Endothelial cell of umbilical vein (primary cell): ENCODE data around the gene NKD2. TPM values are rescaled to one million over a fixed set of nuclear protein-coding genes. Genes with fewer than 3 reads are reported as not detected.

Experiments
- BruUV-seq: library from RNA; stranded (reverse); fragments of 400-500 nt; replicated peaks from 2 replicates; lab custom pipeline; 2021; lab: Mats Ljungman, UMichigan
- CTCF ChIA-PET: fragments of 300-600, 350-600 bp; sonication (Branson Sonifier 250); formaldehyde crosslinking; loops from one replicate; lab custom pipeline; 2021; ENCODE audit warnings: antibody characterized with exemption, inconsistent platforms; lab: Charles Lee
- POLR2A ChIA-PET: fragments of 300-600, 350-600 bp; sonication (Branson Sonifier 250); formaldehyde crosslinking; loops from one replicate; lab custom pipeline; 2021; ENCODE audit warnings: antibody characterized with exemption, inconsistent platforms; lab: Charles Lee
- DNase-seq: peaks from one replicate; pipeline ENCODE4 v3.0.0-alpha.2; 2011; ENCODE audit warnings: low read depth, low spot score
- FAIRE-seq: peaks from 2 replicates; lab custom pipeline; 2011; peaks lifted over from hg19 to GRCh38; lab: Jason Lieb, UNC
- H2AFZ ChIP-seq: 2 replicates; pipeline ENCODE4 v1.6.0; 2012; ENCODE audit warnings: low read depth, low read length, control low read depth, inconsistent platforms
- H3K27ac ChIP-seq: 2 replicates; pipeline ENCODE4 v1.5.1; 2011; ENCODE audit warnings: low read depth, mild to moderate bottlenecking, control low read depth, low read length, moderate library complexity; ENCODE audit not compliant: insufficient read depth
- H3K27me3 ChIP-seq, 2 experiments: 2 replicates each; pipeline versions ENCODE4 v1.6.0 to v1.6.1; 2011; ENCODE audit warnings: low read length in 2 of 2, mixed read lengths in 1 of 2; ENCODE audit not compliant: control insufficient read depth in 2 of 2, insufficient read depth in 2 of 2
- H3K36me3 ChIP-seq, 2 experiments: 2 replicates in 1 of 2; 3 replicates in 1 of 2; pipeline ENCODE4 v1.5.1; 2011; ENCODE audit warnings: low read length in 2 of 2, mild to moderate bottlenecking in 1 of 2, moderate library complexity in 1 of 2; ENCODE audit not compliant: control insufficient read depth in 2 of 2, insufficient read depth in 2 of 2; ENCODE audit errors: extremely low read depth in 1 of 2
- H3K4me1 ChIP-seq: 3 replicates; pipeline ENCODE4 v1.5.1; 2011; ENCODE audit warnings: mild to moderate bottlenecking, low read length; ENCODE audit not compliant: control insufficient read depth, insufficient read depth; ENCODE audit errors: extremely low read depth
- H3K4me2 ChIP-seq: 2 replicates; pipeline ENCODE4 v1.6.1; 2011; ENCODE audit warnings: low read length, control low read depth, mixed read lengths; ENCODE audit not compliant: insufficient read depth
- H3K4me3 ChIP-seq, 3 experiments: fragments of 200-600 bp in 1 of 3; sonication (generic), shearing (Covaris generic) in 1 of 3; replicated peaks in 1 of 3; 2 replicates each; pipeline ENCODE4 v1.5.1; 2011 to 2016; ENCODE audit warnings: control low read depth in 3 of 3, low read length in 3 of 3, mild to moderate bottlenecking in 2 of 3, inconsistent platforms in 1 of 3, low read depth in 1 of 3, moderate library complexity in 1 of 3; ENCODE audit not compliant: insufficient read depth in 1 of 3
- H3K79me2 ChIP-seq: 2 replicates; pipeline ENCODE4 v1.6.0; 2012; ENCODE audit warnings: low read length, inconsistent platforms; ENCODE audit not compliant: control insufficient read depth, insufficient read depth
- H3K9ac ChIP-seq: replicated peaks from 2 replicates; pipeline ENCODE3; 2011; ENCODE audit warnings: low read length, control low read depth; ENCODE audit not compliant: insufficient read depth; ENCODE audit errors: extremely low read depth
- H3K9me1 ChIP-seq: replicated peaks from 3 replicates; pipeline ENCODE4 v1.6.0; 2011; ENCODE audit warnings: mild to moderate bottlenecking, low read length; ENCODE audit not compliant: control insufficient read depth, insufficient read depth; ENCODE audit errors: extremely low read depth
- H3K9me3 ChIP-seq: replicated peaks from 2 replicates; pipeline ENCODE4 v1.5.1; 2012; ENCODE audit warnings: low read length, inconsistent platforms; ENCODE audit not compliant: control insufficient read depth, insufficient read depth
- H4K20me1 ChIP-seq: replicated peaks from 2 replicates; pipeline ENCODE3; 2011; ENCODE audit warnings: mild to moderate bottlenecking, low read length; ENCODE audit not compliant: control insufficient read depth, insufficient read depth; ENCODE audit errors: extremely low read depth
- CTCF ChIP-seq, 2 donors: IDR thresholded peaks; 1 replicate in 1 of 2; 2 replicates in 1 of 2; pipeline ENCODE4 v1.5.1; 2011; ENCODE audit warnings: low read length in 2 of 2, mild to moderate bottlenecking in 2 of 2, moderate library complexity in 2 of 2, control low read depth in 1 of 2, inconsistent platforms in 1 of 2, low read depth in 1 of 2; ENCODE audit not compliant: insufficient read depth in 1 of 2; ENCODE audit errors: extremely low read depth in 1 of 2
- EZH2 ChIP-seq: IDR thresholded peaks from 2 replicates; pipeline ENCODE4 v1.6.1; 2012; ENCODE audit warnings: borderline replicate concordance, low read depth, mild to moderate bottlenecking, moderate library complexity, low read length, inconsistent platforms; ENCODE audit not compliant: severe bottlenecking
- FOS ChIP-seq: IDR thresholded peaks from 2 replicates; pipeline ENCODE4 v1.6.1; 2011; ENCODE audit warnings: mild to moderate bottlenecking, low read length, moderate library complexity, borderline replicate concordance; ENCODE audit not compliant: insufficient read depth
- GATA2 ChIP-seq: IDR thresholded peaks from 2 replicates; pipeline ENCODE4 v1.7.0; 2011; ENCODE audit warnings: low read depth, mild to moderate bottlenecking, moderate library complexity, mixed read lengths, low read length; ENCODE audit not compliant: insufficient read length, insufficient read depth
- JUN ChIP-seq: IDR thresholded peaks from 2 replicates; pipeline ENCODE4 v1.6.1; 2011; ENCODE audit warnings: borderline replicate concordance, low read depth; ENCODE audit not compliant: insufficient read length, insufficient read depth
- MAX ChIP-seq: IDR thresholded peaks from 2 replicates; pipeline ENCODE4 v1.6.1; 2011; ENCODE audit not compliant: insufficient read depth, insufficient read length
- MYC ChIP-seq: IDR thresholded peaks from one replicate; pipeline ENCODE4 v1.6.1; 2011; ENCODE audit warnings: mild to moderate bottlenecking, low read depth, low read length
- POLR2A ChIP-seq: IDR thresholded peaks from 2 replicates; pipeline ENCODE4 v1.6.1; 2012; ENCODE audit warnings: low read depth, mild to moderate bottlenecking, control low read depth, low read length
- POLR2AphosphoS5 ChIP-seq: IDR thresholded peaks from 2 replicates; pipeline ENCODE4 v1.6.1; 2012; ENCODE audit warnings: low read depth, mild to moderate bottlenecking, control low read depth, low read length, moderate library complexity; ENCODE audit not compliant: insufficient read depth
- dilution Hi-C: fragments of 300-500 bp; cut with MboI; formaldehyde crosslinking; loops from one replicate; pipeline ENCODE4 v1.15.0; 2019; ENCODE audit warnings: low sequenced_read_pairs; ENCODE audit not compliant: extremely low pct_ligation_motif_present
- intact Hi-C: fragments of 100-400 bp; cut with micrococcal nuclease; formaldehyde crosslinking; loops from one replicate; pipeline ENCODE4 v1.10.0; 2022
- polyA plus RNA-seq, 4 experiments: library from polyadenylated mRNA; depleted of rRNA in 3 of 4; stranded (reverse) in 3 of 4; unstranded in 1 of 4; fragments of >200 nt; gene quantifications; 2 replicates each; pipeline versions ENCODE4 v1.2.1 to v1.2.3, GENCODE V29; 2011 to 2012; ENCODE audit warnings: missing spikeins in 1 of 4
- total RNA-seq: library from RNA; stranded (reverse); gene quantifications from 2 replicates; pipeline ENCODE4 v1.2.3, GENCODE V29; 2021

NKD2 gene
- total and polyA plus RNA-seq, 2 donors (not counting 3 experiments of a cell fraction or from before 2014, with no cell fraction given): 0.08 TPM; not detected in 1

DNA sequence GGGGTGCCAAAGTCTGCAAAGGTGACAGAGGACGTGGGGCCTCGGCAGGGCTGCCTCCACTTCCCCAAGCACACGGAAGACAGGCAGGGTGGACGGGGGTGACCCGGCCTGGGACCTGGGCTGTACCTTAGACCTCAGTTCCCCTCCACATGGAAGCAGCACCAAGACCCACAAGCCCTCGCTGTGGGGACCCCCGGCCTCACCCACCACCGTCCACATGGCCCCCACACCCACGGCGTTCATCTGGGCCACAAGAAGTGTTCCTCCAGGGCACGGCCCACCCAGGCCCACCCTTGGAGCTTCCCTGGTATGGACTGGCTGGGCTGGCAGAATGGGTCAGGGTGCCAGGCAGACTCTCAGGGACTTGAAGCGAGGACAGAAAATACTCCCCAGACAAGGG is 45.8 kb upstream of the NKD2 start:
- BruUV-seq: no TSS peak
- H4K20me1 ChIP-seq: no peaks in the 10 kb centered on the region
- ChIA-PET POLR2A (no interaction called here), CTCF (no interaction called here)
- dilution Hi-C loops (no loop called here), intact Hi-C loops (no loop called here)
- H3K27me3 ChIP-seq: peaks cover 1 to 4% of the 10 kb centered on the region in 2 experiments
- H3K36me3 ChIP-seq: no peaks in the 10 kb centered on the region
- no peak overlapping the region for H3K27ac ChIP-seq
- H3K4me3 ChIP-seq: no peak overlapping the region
- no peaks in the 10 kb centered on the region for H3K79me2 ChIP-seq
- H3K9ac ChIP-seq: no peak overlapping the region
- H3K9me1 ChIP-seq: no peaks in the 10 kb centered on the region
- H3K4me1 ChIP-seq: peaks cover 2% of the 10 kb centered on the region
- H3K9me3 ChIP-seq: no peaks in the 10 kb centered on the region
- H2AFZ ChIP-seq: no peak overlapping the region
- no peak overlapping the region for H3K4me2 ChIP-seq
- FAIRE-seq (no peak), DNase-seq (no peak)
- TF ChIP-seq POLR2AphosphoS5 (no peak), JUN (no peak), GATA2 (no peak), CTCF (IDR thresholded peaks at IDR 0.05; ENCODE audit: extremely low read depth in 1 of 2, insufficient read depth in 1 of 2, low read depth in 1 of 2, low read length in 2 of 2) (no peak), MAX (no peak), FOS (no peak), MYC (no peak), POLR2A (no peak), EZH2 (no peak)
